SK-MEL-5 (cell line): ENCODE results near the gene TMEM131L. TPM values are rescaled to one million over a fixed set of nuclear protein-coding genes. Genes with fewer than 3 reads are reported as not detected.

Experiments
- DNase-seq: peaks from one replicate; pipeline ENCODE4 v3.0.0-alpha.2; 2016; ENCODE audit warnings: low read depth, low spot score
- in situ Hi-C: cut with HindIII; loops from 2 replicates; pipeline ENCODE4 v1.10.0; 2016; ENCODE audit warnings: low sequenced_read_pairs, high pct_unique_total_duplicates, low pct_unique_long_range_greater_than_20kb
- total RNA-seq: library from RNA; depleted of rRNA; stranded (reverse); fragments of >200 nt; shearing (Covaris generic); gene quantifications from 2 replicates; pipeline ENCODE4 v1.2.3, GENCODE V29; 2014

Gene TMEM131L
- total RNA-seq, 1 experiment from 2014 or later: 7.8 TPM

DNA sequence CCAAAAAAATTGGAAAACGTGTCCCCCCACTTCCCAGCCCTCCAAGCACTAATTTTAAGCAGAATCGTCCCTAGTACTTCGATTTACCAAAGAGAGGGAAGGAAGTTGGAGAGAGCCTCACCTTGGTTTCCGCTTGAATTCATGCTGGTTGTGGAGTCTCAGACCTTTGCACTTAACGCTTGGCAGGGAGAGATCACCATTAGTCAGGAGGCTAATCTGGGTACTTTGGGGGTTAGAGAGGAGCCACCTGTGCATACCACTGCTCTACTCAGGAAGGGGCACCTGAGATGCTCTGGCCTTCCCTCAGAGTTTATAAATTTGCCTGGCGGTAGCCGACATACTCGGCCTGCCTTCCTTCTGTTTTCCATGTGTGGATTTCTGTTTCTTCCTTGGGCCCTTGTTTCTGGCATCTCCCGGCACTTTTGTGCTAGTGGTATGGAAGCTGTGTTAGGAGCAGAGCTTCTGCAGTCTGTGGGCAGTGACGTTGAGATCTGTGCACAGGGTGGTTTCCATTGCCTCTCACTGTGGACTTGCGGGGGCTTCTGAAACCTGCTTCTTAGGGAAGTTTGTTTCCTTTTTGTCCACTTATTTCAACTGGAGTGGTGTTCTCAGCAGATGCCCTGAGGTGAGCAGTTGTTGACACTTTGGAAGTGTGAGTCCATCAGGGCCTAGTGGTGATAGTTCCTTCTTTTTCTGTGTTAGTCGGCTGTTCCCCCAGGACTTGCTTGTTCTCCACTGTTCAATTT, 104.2 kb downstream of the TMEM131L start:
- DNase-seq: no peak
- in situ Hi-C loops: no loop called here

DNA sequence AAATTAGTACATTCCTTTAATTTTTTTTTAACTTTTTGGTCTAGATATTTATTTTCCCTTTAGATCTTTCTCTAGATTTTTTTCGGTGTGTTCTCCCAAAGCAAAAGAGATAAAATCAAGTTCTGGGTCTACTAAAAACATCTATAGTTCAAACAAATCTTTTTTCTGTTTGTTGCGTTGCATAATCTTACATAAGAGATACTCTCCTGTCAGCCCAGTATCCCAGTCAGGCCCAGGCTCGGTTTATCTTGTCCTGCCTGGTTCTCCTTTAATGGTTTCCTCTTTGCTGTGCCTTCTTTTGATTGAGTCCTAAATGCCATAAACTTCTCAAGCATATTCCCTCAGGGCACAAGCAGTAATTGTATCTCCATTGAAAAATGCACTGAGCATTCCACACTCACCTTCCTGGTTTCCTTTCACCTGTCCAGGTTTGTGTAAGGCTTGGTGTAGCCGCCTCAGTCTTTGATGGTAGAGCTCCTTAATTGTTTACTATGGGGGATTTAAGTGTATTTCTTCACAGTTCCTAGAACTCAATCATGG, 104.9 kb downstream of the TMEM131L start:
- no peak for DNase-seq
- in situ Hi-C loops: no loop called here

DNA sequence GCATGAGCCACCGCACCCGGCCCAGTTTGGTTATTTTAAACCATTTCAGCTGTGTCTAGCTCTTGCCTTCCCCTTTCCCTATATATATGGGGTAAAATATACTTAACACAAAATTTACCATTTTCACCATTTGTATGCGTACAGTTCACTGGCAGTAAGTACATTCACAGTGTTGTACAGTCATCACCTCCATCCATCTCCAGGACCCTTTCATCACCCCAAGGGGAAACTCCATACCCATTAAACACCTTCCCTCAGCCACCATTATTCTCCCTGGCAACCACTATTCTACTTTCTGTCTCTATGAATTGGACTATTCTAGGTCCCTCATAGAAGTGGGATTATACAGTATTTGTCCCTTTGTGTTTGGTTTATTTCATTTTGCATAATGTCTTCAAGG, 106.4 kb downstream of the TMEM131L start:
- no peak for DNase-seq
- in situ Hi-C loops: no loop called here

DNA sequence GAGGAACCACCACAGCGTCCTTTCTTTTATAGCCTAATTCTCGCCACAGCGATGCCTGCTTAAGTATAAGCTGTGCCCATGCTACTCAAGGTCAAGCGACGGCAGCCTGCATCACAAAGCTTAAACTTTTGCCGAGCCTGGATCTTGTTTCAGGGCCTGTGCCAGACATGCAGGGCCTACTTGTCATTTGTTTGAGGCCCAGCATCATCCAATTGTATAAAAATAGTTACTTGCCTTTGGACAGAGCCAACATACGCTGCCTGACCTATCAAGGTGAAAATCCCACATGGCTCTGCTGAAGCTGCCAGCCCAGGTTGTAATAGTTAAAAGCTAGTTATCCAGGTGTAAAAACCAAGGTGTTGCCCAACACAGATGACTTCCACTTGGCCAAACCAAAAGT, 107.1 kb downstream of the TMEM131L start:
- in situ Hi-C loops: no loop called here
- DNase-seq: no peak

- peak; percentile 69 for DNase-seq
Measured at GRCh38 chr4:153573881-153574802, 108.0 kb downstream of the TMEM131L start.

GRCh38 chr4:153576443-153576774, 110.2 kb downstream of the TMEM131L start:
- DNase-seq: no peak
- in situ Hi-C loops: no loop called here

More at GRCh38 chr4:153573881-153574802, 108.0 kb downstream of the TMEM131L start:
- in situ Hi-C loops: no loop called here

DNA sequence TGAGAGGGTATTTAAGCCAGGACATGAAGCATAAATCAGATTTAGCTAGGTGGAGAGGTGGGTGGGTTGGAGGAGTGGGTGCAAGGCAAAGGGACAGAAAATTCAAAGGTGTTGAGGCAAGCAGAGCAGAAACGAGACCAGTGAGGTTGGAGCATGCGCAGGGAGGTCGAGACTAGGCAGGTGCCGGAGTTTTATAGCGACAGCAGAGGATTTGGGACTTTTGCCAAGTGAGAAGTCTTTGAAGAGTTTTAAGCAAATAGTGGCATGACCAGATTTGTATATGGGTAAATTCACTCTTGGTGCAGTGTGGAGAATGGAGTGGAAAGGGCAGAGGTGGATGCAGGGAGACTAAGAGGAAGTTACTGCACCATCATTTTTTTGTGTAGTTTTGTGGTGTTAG, 110.9 kb downstream of the TMEM131L start:
- no peak for DNase-seq
- in situ Hi-C loops: no loop called here

DNA sequence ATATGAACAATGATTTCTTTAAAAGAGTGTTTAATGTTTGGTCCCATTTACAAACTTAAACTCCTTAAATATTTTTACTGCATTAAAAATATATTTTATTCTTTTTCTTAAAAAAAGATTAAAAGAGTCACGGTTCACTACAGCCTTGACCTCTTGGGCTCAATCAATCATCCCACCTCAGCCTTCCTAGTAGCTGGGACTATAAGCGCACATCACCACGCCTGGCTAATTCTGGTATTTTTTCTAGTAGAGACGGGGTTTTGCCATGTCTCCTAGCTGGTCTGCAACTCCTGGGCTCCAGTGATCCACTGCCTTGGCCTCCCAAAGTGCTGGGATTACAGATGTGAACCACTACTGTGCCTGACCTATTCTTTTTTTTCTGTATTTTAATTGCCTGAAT, 113.2 kb downstream of the TMEM131L start:
- DNase-seq: no peak
- in situ Hi-C loops: no loop called here

DNA sequence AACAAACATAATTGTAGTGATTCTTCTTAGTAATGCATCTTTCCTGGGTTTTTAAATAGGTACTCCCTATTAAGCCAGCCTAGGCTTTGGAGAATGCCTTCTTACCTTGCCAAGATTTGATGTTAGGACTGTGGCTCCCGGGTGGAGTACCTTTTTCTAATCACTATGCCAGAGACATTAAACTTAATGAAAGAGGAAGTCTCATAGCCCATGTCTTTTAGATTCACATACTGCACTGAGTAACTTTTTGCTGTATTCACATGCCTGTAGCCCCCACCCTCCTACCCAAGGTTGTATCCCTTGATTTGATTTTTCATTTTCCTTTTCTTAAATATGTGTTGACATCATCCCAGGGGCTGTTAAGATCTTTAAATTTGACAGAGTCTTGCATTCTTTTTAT, 113.7 kb downstream of the TMEM131L start:
- in situ Hi-C loops: no loop called here
- no peak for DNase-seq

DNA sequence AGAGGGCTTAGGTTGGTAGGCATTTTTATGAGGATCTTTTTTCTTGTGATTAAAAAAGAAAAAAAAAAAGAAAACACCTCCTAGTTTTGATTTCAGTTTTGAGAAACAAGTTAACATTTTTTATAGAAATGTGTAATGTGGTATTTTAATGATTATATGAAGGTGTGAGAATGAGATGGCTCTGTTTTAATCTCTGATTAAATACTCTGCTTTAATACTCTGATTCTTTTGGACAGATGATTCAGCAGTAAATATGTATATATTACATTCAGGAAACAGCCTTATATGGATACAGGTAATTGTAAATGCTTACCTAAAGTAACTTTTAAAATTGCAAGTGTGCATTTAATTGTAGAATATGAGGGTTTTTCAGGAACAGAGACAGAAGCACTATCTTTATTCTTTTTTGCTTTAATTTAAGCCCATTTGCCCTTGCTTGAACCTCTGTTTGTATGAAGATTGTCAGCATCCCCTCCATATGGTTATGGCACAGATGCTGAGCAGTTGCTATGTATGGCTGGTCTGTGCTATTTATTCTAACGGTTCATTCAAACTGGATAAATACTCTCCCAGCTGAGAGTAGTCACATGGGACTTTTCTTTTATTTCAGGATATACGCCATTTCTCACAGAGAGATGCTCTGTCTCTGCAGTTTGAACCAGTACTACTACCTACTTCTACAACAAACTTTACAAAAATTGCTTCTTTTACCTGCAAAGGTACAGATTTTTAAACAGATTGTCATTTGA, 117.0 kb downstream of the TMEM131L start:
- no peak for DNase-seq
- in situ Hi-C loops: no loop called here

- no peak for DNase-seq
- in situ Hi-C loops: no loop called here
Measured at GRCh38 chr4:153585026-153585425, 118.9 kb downstream of the TMEM131L start.

DNA sequence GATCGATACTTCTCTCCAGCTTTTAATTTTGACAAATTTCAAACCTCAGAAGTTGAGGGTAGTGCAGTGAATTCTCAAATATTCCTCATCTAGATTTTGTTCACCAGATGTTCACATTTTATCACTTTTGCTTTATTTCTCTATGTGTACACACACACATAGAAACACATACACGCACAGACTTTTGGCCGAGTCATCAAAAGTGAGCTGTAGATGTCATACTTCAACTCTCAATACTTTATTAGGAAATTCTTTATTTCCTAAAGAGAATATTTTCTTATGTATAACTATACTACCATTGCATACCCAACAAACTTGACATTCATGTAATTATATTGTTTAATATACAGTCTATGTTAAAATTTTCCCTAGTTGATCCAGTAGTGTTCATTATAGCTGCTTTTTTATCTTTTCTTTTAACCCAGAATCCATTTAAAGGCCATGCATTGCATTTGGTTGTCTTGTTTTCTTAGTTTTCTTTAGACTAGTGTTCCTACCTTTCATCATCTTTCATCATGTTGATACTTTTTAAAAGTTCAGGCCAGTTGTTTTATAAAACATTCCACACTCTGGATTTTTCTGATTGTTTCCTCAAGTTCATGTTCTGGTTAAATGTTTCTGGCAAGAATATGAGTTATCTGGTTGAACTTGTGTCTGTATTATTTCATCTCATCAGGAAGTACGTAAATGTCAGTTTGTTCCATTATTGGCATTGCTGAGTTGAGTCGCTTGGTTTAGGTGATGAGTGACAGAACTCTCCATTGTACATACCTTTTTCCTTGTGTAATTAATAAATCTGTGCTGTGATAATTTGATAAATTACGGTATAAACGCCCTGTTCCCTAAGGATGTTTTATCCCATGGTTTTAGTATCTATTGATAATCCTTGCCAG, 123.8 kb downstream of the TMEM131L start:
- in situ Hi-C loops: no loop called here
- no peak for DNase-seq

GRCh38 chr4:153591441-153591840, 125.3 kb downstream of the TMEM131L start:
- no peak for DNase-seq
- in situ Hi-C loops: no loop called here

DNA sequence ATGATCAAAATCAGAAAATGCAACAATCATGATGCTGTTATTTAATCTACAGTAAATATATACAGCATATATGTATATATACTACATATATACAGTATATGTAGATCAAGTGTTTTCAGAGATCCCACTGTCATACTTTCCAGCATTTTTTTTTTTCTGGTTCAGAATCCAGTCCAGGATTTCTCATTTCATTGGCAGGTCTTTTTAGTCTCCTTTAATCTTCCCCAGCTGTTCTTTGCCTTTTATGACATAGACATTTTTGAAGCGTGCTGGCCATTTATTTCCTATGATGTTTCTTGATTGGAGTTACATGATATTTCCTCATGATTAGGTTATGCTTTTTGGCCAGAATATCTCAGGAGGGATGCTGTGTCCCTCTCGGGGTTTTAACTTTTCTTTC, 125.9 kb downstream of the TMEM131L start:
- in situ Hi-C loops: no loop called here
- DNase-seq: no peak

DNA sequence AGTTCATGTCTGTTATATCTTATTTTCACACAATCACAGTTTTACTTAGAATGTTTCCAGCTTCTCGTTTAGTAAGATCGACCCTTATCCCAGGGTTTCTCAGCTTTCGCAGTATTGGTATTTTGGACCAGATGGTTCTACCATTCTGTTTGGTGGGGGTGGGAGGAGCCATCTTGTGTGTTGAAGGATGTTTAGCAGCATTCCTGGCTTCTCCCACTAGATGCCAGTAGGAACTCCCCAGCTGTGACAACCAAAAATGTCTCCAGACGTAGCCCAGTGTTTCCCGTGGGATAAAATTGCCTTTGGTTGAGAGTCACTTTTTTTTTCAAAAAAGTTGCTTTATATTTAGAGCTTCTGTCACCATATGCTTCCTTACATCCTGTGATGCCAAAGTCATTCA, 127.0 kb downstream of the TMEM131L start:
- in situ Hi-C loops: no loop called here
- DNase-seq: no peak

DNA sequence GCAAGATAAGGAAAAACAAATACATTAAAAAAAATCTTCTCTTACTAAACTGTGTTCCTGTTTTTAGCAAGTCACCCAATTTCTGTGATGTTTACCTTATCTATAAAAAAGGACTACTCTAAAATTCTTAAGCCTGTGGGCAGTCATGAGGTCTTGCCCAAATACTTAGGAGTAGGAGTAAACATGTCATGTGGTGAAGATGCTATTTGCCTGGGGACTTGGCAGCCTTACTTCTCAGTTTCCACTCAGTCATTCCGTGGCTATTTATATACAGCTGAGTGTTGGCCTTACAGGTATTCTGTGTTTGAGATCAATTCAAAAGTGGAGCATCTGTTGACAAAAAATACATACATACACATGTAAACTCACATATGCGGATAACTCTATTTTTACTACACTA, 128.1 kb downstream of the TMEM131L start:
- in situ Hi-C loops: no loop called here
- peak; percentile 57 for DNase-seq

GRCh38 chr4:153595894-153596601, 129.9 kb downstream of the TMEM131L start:
- DNase-seq: no peak
- in situ Hi-C loops: no loop called here
